Upper lobe of left lung (tissue), 4 donors: Measurements from ENCODE around the gene MRPL2.

Experiments
- CTCF ChIP-seq, 6 experiments: fragments of 450-650 bp in 4 of 6; fragments of 200-600 bp in 2 of 6; sonication (generic) in 2 of 6; IDR thresholded peaks; one replicate each; pipeline ENCODE4 v1.5.1; 2016 to 2019; ENCODE audit warnings: antibody characterized with exemption in 6 of 6
- POLR2A ChIP-seq, 4 donors: fragments of 450-650 bp; IDR thresholded peaks; one replicate each; pipeline ENCODE4 v1.5.1; 2016 to 2017; ENCODE audit warnings: antibody characterized with exemption in 4 of 4, mild to moderate bottlenecking in 2 of 4

- no peak for TF ChIP-seq CTCF (IDR thresholded peaks at IDR 0.05)
- TF ChIP-seq POLR2A (IDR thresholded peaks at IDR 0.05): no peak
These were observed 22.5 kb downstream of the MRPL2 start for GRCh38 chr6:43036712-43037111.
